ENCODE data around the gene STAG1. TPM values are rescaled to one million over a fixed set of nuclear protein-coding genes. Genes with fewer than 3 reads are reported as not detected.

Gene STAG1
- total RNA-seq, 2 donors from 2014 or later = 26.8 to 56.4 TPM

DNA sequence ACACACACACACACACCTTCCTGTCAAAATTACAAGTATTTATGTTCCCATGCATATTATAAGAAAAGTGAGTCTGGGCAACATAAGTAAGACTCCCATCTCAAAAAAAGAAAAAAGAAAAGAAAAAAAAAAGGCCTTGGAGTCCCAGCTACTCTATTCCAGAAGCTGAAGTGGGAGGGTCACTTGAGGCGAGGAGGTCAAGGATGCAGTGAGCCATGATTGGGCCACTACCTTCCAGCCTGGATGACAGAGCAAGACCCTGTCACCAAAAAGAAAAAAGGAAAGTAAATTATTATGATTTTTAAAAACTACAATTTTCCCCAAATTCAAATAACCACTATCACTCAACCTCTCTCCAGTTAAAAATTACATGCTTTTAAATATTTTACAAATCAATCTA lies 113.1 kb downstream of the STAG1 start:
- Histone ChIP-seq H3K4me1 (ENCODE audit: control insufficient read depth in 1 of 2, low read depth in 2 of 2) (peaks cover 16 to 25% of the 10 kb centered on the region in 2 donors), H3K4me3 (no peak overlapping the region), H3K27ac (no peak overlapping the region), H3K9me3 (no peaks in the 10 kb centered on the region), H3K36me3 (no peaks in the 10 kb centered on the region), H3K27me3 (replicated peaks; ENCODE audit: insufficient read depth) (no peaks in the 10 kb centered on the region)
- DNase-seq (ENCODE audit: low spot score) (no peak), ATAC-seq (ENCODE audit: insufficient number of reproducible peaks, low FRiP score, low read depth) (no peak)
- TF ChIP-seq, protein P1, sequence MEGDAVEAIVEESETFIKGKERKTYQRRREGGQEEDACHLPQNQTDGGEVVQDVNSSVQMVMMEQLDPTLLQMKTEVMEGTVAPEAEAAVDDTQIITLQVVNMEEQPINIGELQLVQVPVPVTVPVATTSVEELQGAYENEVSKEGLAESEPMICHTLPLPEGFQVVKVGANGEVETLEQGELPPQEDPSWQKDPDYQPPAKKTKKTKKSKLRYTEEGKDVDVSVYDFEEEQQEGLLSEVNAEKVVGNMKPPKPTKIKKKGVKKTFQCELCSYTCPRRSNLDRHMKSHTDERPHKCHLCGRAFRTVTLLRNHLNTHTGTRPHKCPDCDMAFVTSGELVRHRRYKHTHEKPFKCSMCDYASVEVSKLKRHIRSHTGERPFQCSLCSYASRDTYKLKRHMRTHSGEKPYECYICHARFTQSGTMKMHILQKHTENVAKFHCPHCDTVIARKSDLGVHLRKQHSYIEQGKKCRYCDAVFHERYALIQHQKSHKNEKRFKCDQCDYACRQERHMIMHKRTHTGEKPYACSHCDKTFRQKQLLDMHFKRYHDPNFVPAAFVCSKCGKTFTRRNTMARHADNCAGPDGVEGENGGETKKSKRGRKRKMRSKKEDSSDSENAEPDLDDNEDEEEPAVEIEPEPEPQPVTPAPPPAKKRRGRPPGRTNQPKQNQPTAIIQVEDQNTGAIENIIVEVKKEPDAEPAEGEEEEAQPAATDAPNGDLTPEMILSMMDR (IDR thresholded peaks at IDR 0.05) = no peak

DNA sequence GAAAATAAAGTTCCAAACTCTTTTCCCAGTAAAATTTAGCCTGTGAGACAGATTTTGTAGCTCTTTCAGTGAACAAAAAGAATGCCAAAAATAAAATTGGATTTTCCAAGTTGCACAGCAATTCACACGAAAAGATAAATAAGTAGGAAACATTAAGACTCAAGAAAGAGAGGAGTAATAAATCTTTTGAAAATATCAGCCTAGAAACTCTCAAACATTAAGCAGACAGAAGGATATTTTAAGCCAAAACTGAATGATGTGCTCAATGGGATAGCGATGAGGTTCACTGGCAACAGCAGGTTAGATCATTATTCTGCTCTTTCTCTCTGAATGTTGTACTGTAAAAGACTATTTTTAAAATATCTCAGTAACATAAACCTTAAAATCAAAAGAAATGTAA lies 115.0 kb downstream of the STAG1 start:
- Histone ChIP-seq H3K9me3 (no peaks in the 10 kb centered on the region), H3K27ac (no peak overlapping the region), H3K27me3 (replicated peaks; ENCODE audit: insufficient read depth) (no peaks in the 10 kb centered on the region), H3K36me3 (no peaks in the 10 kb centered on the region), H3K4me3 (no peak overlapping the region), H3K4me1 (ENCODE audit: control insufficient read depth in 1 of 2, low read depth in 2 of 2) (peaks cover 20 to 25% of the 10 kb centered on the region in 2 donors)
- DNase-seq (ENCODE audit: low spot score) (no peak), ATAC-seq (ENCODE audit: insufficient number of reproducible peaks, low FRiP score, low read depth) (no peak)
- TF ChIP-seq, protein P1 (IDR thresholded peaks at IDR 0.05) = no peak

DNA sequence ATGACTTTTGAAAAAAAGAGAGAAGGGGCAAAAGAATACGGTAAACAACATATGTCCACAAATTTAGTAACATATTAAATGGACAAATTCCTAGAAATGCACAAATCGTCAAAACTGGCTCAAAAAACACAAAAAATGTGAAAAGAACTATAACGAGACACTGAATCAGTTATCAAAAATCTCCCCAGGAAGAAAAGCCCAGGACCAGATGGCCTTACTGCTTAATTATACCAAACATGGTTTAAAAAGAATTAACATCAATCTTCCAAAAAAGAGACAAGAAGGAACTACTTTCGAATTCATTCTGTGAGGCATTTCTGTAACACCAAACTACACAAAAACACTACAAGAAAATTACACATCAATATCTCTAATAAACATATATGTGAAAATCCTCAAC lies 117.4 kb downstream of the STAG1 start:
- Histone ChIP-seq H3K4me1 (ENCODE audit: control insufficient read depth in 1 of 2, low read depth in 2 of 2) (peaks cover 24 to 27% of the 10 kb centered on the region in 2 donors), H3K4me3 (no peak overlapping the region), H3K27ac (no peak overlapping the region), H3K9me3 (no peaks in the 10 kb centered on the region), H3K36me3 (no peaks in the 10 kb centered on the region), H3K27me3 (replicated peaks; ENCODE audit: insufficient read depth) (no peaks in the 10 kb centered on the region)
- DNase-seq (ENCODE audit: low spot score) (no peak), ATAC-seq (ENCODE audit: insufficient number of reproducible peaks, low FRiP score, low read depth) (no peak)
- TF ChIP-seq, protein P1 (IDR thresholded peaks at IDR 0.05) = no peak

DNA sequence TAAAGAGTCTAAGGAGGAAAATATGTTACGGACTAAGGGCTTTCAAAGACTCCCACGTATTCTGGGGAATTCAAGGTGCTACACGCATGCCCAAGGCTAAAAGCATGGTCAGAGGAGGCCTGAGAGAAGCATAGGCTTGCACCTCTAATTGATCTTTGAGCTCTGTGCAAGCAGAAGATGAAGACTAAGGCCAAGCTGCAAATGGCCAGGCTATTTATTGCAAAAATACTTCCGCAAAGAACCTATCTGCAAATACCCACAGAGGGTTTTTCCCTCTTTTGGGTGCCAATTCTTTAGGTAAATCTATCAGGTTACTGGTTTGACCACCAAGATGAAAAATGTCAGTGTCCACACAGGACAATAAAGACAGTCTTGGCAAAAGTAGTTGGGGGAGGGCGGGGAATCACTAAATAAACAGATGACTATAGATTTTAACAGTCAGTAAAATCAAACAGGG lies 119.5 kb downstream of the STAG1 start:
- DNase-seq (ENCODE audit: low spot score) = no peak
- Histone ChIP-seq H3K27me3 (replicated peaks; ENCODE audit: insufficient read depth) (no peaks in the 10 kb centered on the region), H3K4me3 (no peak overlapping the region), H3K9me3 (no peaks in the 10 kb centered on the region), H3K27ac (no peak overlapping the region), H3K4me1 (ENCODE audit: control insufficient read depth in 1 of 2, low read depth in 2 of 2) (peaks cover 13 to 15% of the 10 kb centered on the region in 2 donors), H3K36me3 (no peaks in the 10 kb centered on the region)
- TF ChIP-seq, protein P1 (IDR thresholded peaks at IDR 0.05) = no peak
- ATAC-seq (ENCODE audit: insufficient number of reproducible peaks, low FRiP score, low read depth) = no peak

DNA sequence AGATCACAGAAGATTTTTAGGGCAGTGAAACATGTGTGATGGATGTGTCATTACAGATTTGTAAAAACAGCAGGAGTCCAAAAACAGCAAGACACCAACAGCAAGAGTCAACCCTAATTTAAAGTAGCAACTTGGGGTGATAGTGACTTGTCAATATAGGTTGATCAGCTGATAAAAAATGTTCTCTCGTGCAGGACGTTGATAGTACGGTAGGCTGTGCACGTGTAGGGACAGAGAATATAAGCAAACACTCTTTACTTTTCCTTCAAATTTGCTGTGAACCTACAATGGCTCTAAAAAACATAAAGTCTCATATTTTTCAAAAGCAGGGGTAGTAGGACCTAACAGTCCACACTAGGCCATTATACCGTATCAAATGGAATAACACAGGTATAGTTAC lies 120.8 kb downstream of the STAG1 start:
- Histone ChIP-seq H3K9me3 (no peaks in the 10 kb centered on the region), H3K4me3 (no peak overlapping the region), H3K36me3 (no peaks in the 10 kb centered on the region), H3K27me3 (replicated peaks; ENCODE audit: insufficient read depth) (no peaks in the 10 kb centered on the region), H3K27ac (no peak overlapping the region), H3K4me1 (ENCODE audit: control insufficient read depth in 1 of 2, low read depth in 2 of 2) (peaks cover 9 to 13% of the 10 kb centered on the region in 2 donors)
- TF ChIP-seq, protein P1 (IDR thresholded peaks at IDR 0.05) = no peak
- ATAC-seq (ENCODE audit: insufficient number of reproducible peaks, low FRiP score, low read depth) (no peak), DNase-seq (ENCODE audit: low spot score) (no peak)
